Stomach (tissue), 9 donors: ENCODE data around the gene TBCCD1. TPM values are rescaled to one million over a fixed set of nuclear protein-coding genes. Genes with fewer than 3 reads are reported as not detected.

Experiments used
- DNase-seq, 2 donors: peaks; one replicate each; pipeline versions ENCODE4 v3.0.0 to v3.0.0-alpha.2; 2013 to 2019
- H3K27ac ChIP-seq, 5 donors: fragments of 200-600 bp in 4 of 5; sonication (generic) in 4 of 5; one replicate each; pipeline ENCODE4 v1.5.1; 2013 to 2019; ENCODE audit warnings: mild to moderate bottlenecking in 1 of 5, moderate library complexity in 1 of 5
- H3K27me3 ChIP-seq, 3 donors: fragments of 200-600 bp; sonication (generic); one replicate each; pipeline ENCODE4 v1.5.1; 2017 to 2019; ENCODE audit warnings: mixed run types in 1 of 3
- H3K36me3 ChIP-seq, 4 donors: fragments of 200-600 bp; sonication (generic); 1 replicate in 3 of 4; 2 replicates in 1 of 4; pipeline ENCODE4 v1.5.1; 2016 to 2019
- H3K4me1 ChIP-seq, 4 donors: fragments of 200-600 bp; sonication (generic); one replicate each; pipeline ENCODE4 v1.5.1; 2016 to 2019
- H3K4me3 ChIP-seq, 4 donors: fragments of 200-600 bp; sonication (generic) in 3 of 4; one replicate each; pipeline ENCODE4 v1.5.1; 2016 to 2019; ENCODE audit warnings: mild to moderate bottlenecking in 1 of 4
- H3K9me3 ChIP-seq, 4 donors: fragments of 200-600 bp; sonication (generic); one replicate each; pipeline ENCODE4 v1.5.1; 2016 to 2019
- EP300 ChIP-seq: sonication (generic); formaldehyde crosslinking; IDR thresholded peaks from one replicate; pipeline ENCODE4 v1.6.1; 2017; ENCODE audit warnings: antibody characterized with exemption
- POLR2A ChIP-seq, 4 donors: fragments of 450-650 bp; IDR thresholded peaks; one replicate each; pipeline ENCODE4 v1.6.1; 2016; ENCODE audit warnings: antibody characterized with exemption in 4 of 4, control low read depth in 2 of 4, mild to moderate bottlenecking in 1 of 4, moderate library complexity in 1 of 4
- POLR2AphosphoS5 ChIP-seq, 3 donors: sonication (generic); formaldehyde crosslinking; IDR thresholded peaks; one replicate each; pipeline ENCODE4 v1.6.1; 2016; ENCODE audit warnings: antibody characterized with exemption in 3 of 3
- WGBS, 5 donors: extraction: QIAGEN DNeasy Blood & Tissue Kit in 3 of 5; methylation state at CpG; one replicate each; pipeline versions ENCODE4 v1.1.5 to v1.1.7; 2013 to 2018; 5-methylcytosine and 5-hydroxymethylcytosine counted together
- intact Hi-C: fragments of 100-400 bp; cut with DNase I; formaldehyde crosslinking; loops from one replicate; pipeline ENCODE4 v1.15.1; 2023; ENCODE audit warnings: low total_unique reads
- polyA plus RNA-seq, 3 donors: library from polyadenylated mRNA; stranded (reverse); fragments of 200-250 nt; gene quantifications; one replicate each; pipeline ENCODE4 v1.2.3, GENCODE V29; 2013
- total RNA-seq, 5 donors: library from RNA; depleted of rRNA; stranded (reverse); fragments of >200 nt; gene quantifications; one replicate each; pipeline versions ENCODE4 v1.1.0 to v1.2.3, GENCODE V29; 2014 to 2016
- TF ChIP-seq, protein P1 (sequence below), 7 experiments: fragments of 450-650 bp in 4 of 7; fragments of 200-600 bp in 3 of 7; sonication (generic) in 3 of 7; IDR thresholded peaks; one replicate each; pipeline ENCODE4 v1.5.1; 2016 to 2019; ENCODE audit warnings: antibody characterized with exemption in 7 of 7, control low read depth in 2 of 7, mild to moderate bottlenecking in 1 of 7
- donor health status: healthy with polysubstance abuse.
- donor health status: Bipolar disorder and iron deficiency.
- donor health status: healthy.

The TBCCD1 gene
- total and polyA plus RNA-seq, 8 donors: 3.5 to 16.5 (median 7.6) TPM

DNA sequence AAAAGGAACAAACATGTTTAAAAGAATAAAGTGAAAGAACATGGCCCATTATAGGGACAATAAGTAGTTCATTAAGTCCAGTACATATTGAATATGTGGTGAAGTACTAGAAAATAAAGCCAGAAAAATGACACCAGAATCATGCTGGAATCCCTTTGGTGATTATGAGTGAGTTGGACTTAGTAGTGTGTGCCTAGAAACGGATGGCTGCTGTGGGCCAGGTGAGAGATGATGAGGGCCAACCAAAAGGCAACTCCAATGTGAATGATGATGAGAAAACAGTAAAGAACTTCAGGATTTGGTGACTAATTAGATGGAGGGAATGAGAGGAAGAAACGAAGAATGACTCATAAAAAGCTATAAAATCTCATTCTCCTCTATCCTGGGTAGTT, 26.3 kb downstream of the TBCCD1 start:
- intact Hi-C loops: loop anchor here (5.0 kb wide), 1 partner anchor 559 kb away; no protein-coding TSS in a partner anchor
- Histone ChIP-seq H3K36me3 (peaks cover 0 to 28% (median 20%) of the 10 kb centered on the region in 4 donors), H3K4me1 (peaks cover 0 to 10% (median 4%) of the 10 kb centered on the region in 4 donors), H3K4me3 (no peak overlapping the region), H3K27me3 (no peaks in the 10 kb centered on the region), H3K9me3 (no peaks in the 10 kb centered on the region), H3K27ac (no peak overlapping the region)
- WGBS, 5 donors: 33 to 40% (median 36%) methylated on average over 2 of the region's 2 CpGs
- DNase-seq: no peak
- TF ChIP-seq, protein P1, sequence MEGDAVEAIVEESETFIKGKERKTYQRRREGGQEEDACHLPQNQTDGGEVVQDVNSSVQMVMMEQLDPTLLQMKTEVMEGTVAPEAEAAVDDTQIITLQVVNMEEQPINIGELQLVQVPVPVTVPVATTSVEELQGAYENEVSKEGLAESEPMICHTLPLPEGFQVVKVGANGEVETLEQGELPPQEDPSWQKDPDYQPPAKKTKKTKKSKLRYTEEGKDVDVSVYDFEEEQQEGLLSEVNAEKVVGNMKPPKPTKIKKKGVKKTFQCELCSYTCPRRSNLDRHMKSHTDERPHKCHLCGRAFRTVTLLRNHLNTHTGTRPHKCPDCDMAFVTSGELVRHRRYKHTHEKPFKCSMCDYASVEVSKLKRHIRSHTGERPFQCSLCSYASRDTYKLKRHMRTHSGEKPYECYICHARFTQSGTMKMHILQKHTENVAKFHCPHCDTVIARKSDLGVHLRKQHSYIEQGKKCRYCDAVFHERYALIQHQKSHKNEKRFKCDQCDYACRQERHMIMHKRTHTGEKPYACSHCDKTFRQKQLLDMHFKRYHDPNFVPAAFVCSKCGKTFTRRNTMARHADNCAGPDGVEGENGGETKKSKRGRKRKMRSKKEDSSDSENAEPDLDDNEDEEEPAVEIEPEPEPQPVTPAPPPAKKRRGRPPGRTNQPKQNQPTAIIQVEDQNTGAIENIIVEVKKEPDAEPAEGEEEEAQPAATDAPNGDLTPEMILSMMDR (IDR thresholded peaks at IDR 0.05): no peak
- TF ChIP-seq EP300 (no peak), POLR2A (IDR thresholded peaks at IDR 0.05) (no peak), POLR2AphosphoS5 (IDR thresholded peaks at IDR 0.05) (no peak)

DNA sequence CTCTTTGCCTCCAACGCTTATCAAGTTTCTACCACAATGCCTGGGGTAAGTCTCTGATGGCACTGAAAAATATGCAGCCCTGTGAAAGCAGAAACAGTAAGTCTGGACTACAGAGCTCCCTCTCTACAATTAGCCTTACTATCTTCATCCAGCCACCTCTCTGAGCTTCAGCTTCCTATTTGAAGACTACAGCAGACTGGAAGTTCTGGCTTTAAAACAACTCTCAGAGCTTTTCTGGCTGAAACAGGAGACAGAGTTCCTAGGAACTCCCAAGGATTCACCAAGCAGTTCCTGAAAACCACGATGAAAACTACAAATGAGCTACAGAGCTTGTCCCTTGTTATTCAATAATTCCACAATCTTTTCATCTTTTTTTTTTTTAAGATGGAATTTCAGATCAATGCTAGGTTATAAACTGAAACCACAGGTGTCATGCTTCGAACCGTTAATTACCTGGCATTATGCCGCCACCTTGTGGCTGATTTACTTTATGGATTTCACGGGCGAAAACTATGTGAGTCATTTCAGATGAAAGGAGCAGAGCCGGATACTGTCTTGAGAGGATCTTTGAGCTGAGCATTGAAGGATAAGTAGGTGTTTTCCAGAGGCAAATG, 26.8 kb downstream of the TBCCD1 start:
- peak overlapping the region in 1 of 4 donors; percentile 17 for H3K4me3 ChIP-seq
- intact Hi-C loops: loop anchor here (5.0 kb wide), 1 partner anchor 558 kb away; no protein-coding TSS in a partner anchor
- peak; percentile 84 to 90 for DNase-seq
- TF ChIP-seq POLR2AphosphoS5 (IDR thresholded peaks at IDR 0.05) (no peak), EP300 (no peak)
- TF ChIP-seq, protein P1 (IDR thresholded peaks at IDR 0.05): peak in 5 of 7 experiments; percentile 17 to 83 (median 75)
- no peaks in the 10 kb centered on the region for H3K9me3 ChIP-seq
- no peaks in the 10 kb centered on the region for H3K27me3 ChIP-seq
- H3K36me3 ChIP-seq: peaks cover 0 to 26% (median 19%) of the 10 kb centered on the region in 4 donors
- 4 to 9% (median 5%) methylated on average over 8 of the region's 8 CpGs for WGBS, 5 donors
- H3K4me1 ChIP-seq: peaks cover 0 to 10% (median 4%) of the 10 kb centered on the region in 4 donors
- peak overlapping the region in 1 of 5 donors; percentile 28 for H3K27ac ChIP-seq

DNA sequence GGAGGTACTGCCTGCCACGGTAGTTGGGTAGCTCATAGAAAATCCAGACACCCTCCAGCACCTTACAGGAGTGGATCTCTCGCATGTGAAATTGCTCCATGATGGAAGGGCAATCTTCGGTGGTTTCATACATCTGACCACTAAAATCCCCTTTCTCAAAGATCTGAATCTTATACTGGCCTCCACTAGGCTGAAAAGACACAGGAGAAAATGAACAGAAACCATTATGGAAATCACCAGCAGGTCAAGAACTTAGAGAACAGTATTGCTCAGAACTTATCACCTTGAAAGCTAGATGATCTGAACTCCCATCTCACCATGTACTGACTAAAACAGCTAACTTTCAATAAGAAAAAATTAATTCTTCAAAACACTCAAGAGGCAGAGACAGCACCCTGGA, 28.4 kb downstream of the TBCCD1 start:
- TF ChIP-seq POLR2AphosphoS5 (IDR thresholded peaks at IDR 0.05): no peak
- TF ChIP-seq EP300: no peak
- TF ChIP-seq POLR2A (IDR thresholded peaks at IDR 0.05): no peak
- TF ChIP-seq, protein P1 (IDR thresholded peaks at IDR 0.05): no peak
- Histone ChIP-seq H3K27ac (no peak overlapping the region), H3K9me3 (no peaks in the 10 kb centered on the region), H3K27me3 (no peaks in the 10 kb centered on the region), H3K4me1 (peaks cover 0 to 10% (median 4%) of the 10 kb centered on the region in 4 donors), H3K36me3 (peaks cover 0 to 13% (median 7%) of the 10 kb centered on the region in 4 donors), H3K4me3 (no peak overlapping the region)
- WGBS, 5 donors: 82 to 97% (median 91%) methylated on average over 3 of the region's 3 CpGs
- no peak for DNase-seq
- intact Hi-C loops: loop anchor here (5.0 kb wide), 1 partner anchor 281 kb away; no protein-coding TSS in a partner anchor

DNA sequence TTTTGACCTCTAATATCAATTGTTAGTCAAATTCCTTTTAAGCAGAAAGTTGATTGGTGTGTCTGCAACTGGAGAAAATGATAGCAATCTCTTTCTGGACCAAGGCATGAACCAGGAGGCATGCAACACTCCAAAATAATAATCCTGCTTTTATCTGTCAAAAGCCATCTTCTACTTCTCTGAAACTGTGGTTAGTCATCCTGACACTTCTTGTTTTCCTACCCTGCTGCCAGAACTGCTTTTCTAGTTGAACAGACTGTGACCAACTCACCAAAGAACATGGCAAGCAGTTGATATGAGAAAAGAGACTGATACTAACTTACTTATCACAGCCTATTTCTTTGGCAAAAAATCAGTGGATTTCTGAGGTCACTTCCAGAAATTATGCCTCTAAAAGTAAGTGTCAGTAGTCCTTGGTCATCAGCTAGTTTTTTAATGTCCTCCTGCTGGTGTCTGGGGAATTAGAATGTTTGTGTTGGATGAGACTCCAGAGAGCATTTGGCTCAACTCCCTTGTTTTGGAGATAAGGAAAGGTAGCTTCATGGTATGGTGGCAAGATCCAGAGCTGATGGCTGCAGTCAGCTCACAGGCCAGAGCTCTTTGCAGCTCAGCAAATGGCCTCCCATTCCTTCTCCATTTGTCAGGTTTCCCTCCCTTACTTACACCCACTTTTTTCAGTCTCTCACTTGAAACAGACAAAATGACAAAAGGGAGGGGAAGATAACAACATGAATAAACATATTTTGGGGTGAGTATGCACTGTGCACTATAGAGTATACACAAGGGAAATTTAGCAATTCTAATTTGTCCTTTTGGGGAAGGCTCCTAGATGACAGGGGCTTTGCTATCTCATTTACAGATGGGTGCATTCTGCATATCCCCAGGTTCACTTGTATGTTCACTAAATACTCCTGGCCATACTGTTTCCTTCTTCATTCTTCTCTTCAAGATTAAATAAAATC, 30.0 kb downstream of the TBCCD1 start:
- peaks cover 0 to 10% (median 4%) of the 10 kb centered on the region in 4 donors for H3K4me1 ChIP-seq
- DNase-seq: no peak
- H3K9me3 ChIP-seq: no peaks in the 10 kb centered on the region
- no peaks in the 10 kb centered on the region for H3K27me3 ChIP-seq
- no peak for TF ChIP-seq EP300
- TF ChIP-seq POLR2AphosphoS5 (IDR thresholded peaks at IDR 0.05): no peak
- TF ChIP-seq, protein P1 (IDR thresholded peaks at IDR 0.05): no peak
- TF ChIP-seq POLR2A (IDR thresholded peaks at IDR 0.05): no peak
- no peak overlapping the region for H3K4me3 ChIP-seq
- H3K36me3 ChIP-seq: peaks cover 0 to 9% (median 5%) of the 10 kb centered on the region in 4 donors
- intact Hi-C loops: loop anchor here (5.0 kb wide), 1 partner anchor 280 kb away; no protein-coding TSS in a partner anchor
- no peak overlapping the region for H3K27ac ChIP-seq
